Esophagus muscularis mucosa (tissue), 4 donors: ENCODE data around the gene ZNF316. TPM values are rescaled to one million over a fixed set of nuclear protein-coding genes. Genes with fewer than 3 reads are reported as not detected.

ENCODE experiments used
- DNase-seq: peaks from one replicate; pipeline ENCODE4 v3.0.0-alpha.2; 2017; ENCODE audit errors: extremely low spot score
- H3K27ac ChIP-seq, 4 donors: fragments of 200-600 bp; sonication (generic); replicated peaks in 1 of 4; 1 replicate in 3 of 4; 2 replicates in 1 of 4; pipeline ENCODE4 v1.5.1; 2016 to 2019; ENCODE audit warnings: mild to moderate bottlenecking in 1 of 4
- H3K27me3 ChIP-seq, 4 donors: fragments of 200-600 bp; sonication (generic); one replicate each; pipeline versions ENCODE4 v1.5.1 to v1.6.0; 2016 to 2019
- H3K36me3 ChIP-seq, 4 donors: fragments of 200-600 bp; sonication (generic); one replicate each; pipeline ENCODE4 v1.5.1; 2016 to 2019
- H3K4me1 ChIP-seq, 4 donors: fragments of 200-600 bp; sonication (generic); one replicate each; pipeline ENCODE4 v1.5.1; 2016 to 2019
- H3K4me3 ChIP-seq, 4 donors: fragments of 200-600 bp; sonication (generic); 1 replicate in 2 of 4; 2 replicates in 2 of 4; pipeline ENCODE4 v1.5.1; 2016 to 2019; ENCODE audit warnings: mild to moderate bottlenecking in 4 of 4, moderate library complexity in 1 of 4
- H3K9me3 ChIP-seq, 4 donors: fragments of 200-600 bp; sonication (generic); 1 replicate in 3 of 4; 2 replicates in 1 of 4; pipeline ENCODE4 v1.5.1; 2016 to 2019
- EP300 ChIP-seq: sonication (generic); formaldehyde crosslinking; IDR thresholded peaks from one replicate; pipeline ENCODE4 v1.6.1; 2017; ENCODE audit warnings: antibody characterized with exemption
- POLR2A ChIP-seq: fragments of 450-650 bp; IDR thresholded peaks from one replicate; pipeline ENCODE4 v1.6.1; 2017; ENCODE audit warnings: antibody characterized with exemption, moderate library complexity, mild to moderate bottlenecking, low read depth
- POLR2AphosphoS5 ChIP-seq, 2 donors: sonication (generic); formaldehyde crosslinking; IDR thresholded peaks; one replicate each; pipeline ENCODE4 v1.6.1; 2017; ENCODE audit warnings: antibody characterized with exemption in 2 of 2
- WGBS: methylation state at CpG from one replicate; pipeline ENCODE4 v1.1.5; 2018; 5-methylcytosine and 5-hydroxymethylcytosine counted together
- intact Hi-C: fragments of 100-400 bp; cut with DNase I; formaldehyde crosslinking; loops from one replicate; pipeline ENCODE4 v1.15.1; 2023
- total RNA-seq, 4 donors: library from RNA; depleted of rRNA; stranded (reverse); fragments of >200 nt; gene quantifications; one replicate each; pipeline versions ENCODE4 v1.1.0 to v1.2.1, GENCODE V29; 2016
- TF ChIP-seq, protein P1 (sequence below), 3 experiments: fragments of 200-600 bp in 2 of 3; fragments of 450-650 bp in 1 of 3; sonication (generic) in 2 of 3; IDR thresholded peaks; one replicate each; pipeline ENCODE4 v1.5.1; 2017 to 2019; ENCODE audit warnings: antibody characterized with exemption in 3 of 3, mild to moderate bottlenecking in 2 of 3, moderate library complexity in 1 of 3

Gene ZNF316
- total RNA-seq, 4 donors from 2014 or later, result 24.0 to 38.9 (median 30.8) TPM

DNA sequence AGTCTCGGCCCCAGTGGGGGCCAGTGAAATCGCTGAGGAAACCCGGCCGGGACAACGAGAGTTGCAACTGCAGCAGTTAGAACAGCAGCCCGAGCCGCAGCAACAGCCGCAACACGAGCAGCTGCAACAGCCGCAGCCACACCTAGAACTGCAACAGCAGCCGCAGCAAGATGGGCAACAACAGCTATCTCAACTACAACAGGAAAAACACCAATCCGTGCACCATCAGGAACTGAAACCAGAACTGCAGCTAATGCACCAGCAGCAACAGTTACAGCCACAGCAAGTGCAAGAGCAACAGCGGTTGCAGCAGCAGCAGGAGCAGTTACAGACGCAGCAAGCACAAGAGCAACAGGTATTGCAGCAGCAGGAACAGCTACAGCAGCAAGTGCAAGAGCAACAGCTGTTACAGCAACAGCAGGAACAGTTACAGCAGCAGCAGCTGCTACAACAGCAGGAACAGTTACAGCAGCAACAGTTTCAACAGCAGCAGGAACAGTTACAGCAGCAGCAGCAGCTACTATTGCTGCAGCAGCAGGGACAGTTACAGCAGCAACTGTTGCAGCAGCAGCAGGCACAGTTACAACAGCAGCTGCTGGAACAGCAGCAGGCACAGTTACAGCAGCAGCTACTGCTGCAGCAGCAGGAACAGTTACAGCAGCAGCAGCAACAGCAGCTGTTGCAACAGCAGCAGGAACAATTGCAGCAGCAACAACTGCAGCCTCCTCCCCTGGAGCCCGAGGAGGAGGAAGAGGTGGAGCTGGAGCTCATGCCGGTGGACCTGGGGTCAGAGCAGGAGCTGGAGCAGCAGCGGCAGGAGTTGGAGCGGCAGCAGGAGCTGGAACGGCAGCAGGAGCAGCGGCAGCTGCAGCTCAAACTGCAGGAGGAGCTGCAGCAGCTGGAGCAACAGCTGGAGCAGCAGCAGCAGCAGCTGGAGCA is 15.7 kb upstream of the ZNF316 start:
- no peak for DNase-seq
- 86% methylated on average over 14 of the region's 20 CpGs for WGBS
- Histone ChIP-seq H3K27ac (no peak overlapping the region), H3K36me3 (peaks cover 13 to 64% (median 41%) of the 10 kb centered on the region in 4 donors), H3K27me3 (no peaks in the 10 kb centered on the region), H3K9me3 (no peaks in the 10 kb centered on the region), H3K4me1 (peaks cover 2 to 12% (median 7%) of the 10 kb centered on the region in 4 donors), H3K4me3 (no peak overlapping the region)
- TF ChIP-seq, protein P1, sequence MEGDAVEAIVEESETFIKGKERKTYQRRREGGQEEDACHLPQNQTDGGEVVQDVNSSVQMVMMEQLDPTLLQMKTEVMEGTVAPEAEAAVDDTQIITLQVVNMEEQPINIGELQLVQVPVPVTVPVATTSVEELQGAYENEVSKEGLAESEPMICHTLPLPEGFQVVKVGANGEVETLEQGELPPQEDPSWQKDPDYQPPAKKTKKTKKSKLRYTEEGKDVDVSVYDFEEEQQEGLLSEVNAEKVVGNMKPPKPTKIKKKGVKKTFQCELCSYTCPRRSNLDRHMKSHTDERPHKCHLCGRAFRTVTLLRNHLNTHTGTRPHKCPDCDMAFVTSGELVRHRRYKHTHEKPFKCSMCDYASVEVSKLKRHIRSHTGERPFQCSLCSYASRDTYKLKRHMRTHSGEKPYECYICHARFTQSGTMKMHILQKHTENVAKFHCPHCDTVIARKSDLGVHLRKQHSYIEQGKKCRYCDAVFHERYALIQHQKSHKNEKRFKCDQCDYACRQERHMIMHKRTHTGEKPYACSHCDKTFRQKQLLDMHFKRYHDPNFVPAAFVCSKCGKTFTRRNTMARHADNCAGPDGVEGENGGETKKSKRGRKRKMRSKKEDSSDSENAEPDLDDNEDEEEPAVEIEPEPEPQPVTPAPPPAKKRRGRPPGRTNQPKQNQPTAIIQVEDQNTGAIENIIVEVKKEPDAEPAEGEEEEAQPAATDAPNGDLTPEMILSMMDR (IDR thresholded peaks at IDR 0.05), result no peak
- TF ChIP-seq POLR2AphosphoS5 (IDR thresholded peaks at IDR 0.05), result no peak
- TF ChIP-seq POLR2A, result no peak
- no peak for TF ChIP-seq EP300
- intact Hi-C loops, result no loop called here

DNA sequence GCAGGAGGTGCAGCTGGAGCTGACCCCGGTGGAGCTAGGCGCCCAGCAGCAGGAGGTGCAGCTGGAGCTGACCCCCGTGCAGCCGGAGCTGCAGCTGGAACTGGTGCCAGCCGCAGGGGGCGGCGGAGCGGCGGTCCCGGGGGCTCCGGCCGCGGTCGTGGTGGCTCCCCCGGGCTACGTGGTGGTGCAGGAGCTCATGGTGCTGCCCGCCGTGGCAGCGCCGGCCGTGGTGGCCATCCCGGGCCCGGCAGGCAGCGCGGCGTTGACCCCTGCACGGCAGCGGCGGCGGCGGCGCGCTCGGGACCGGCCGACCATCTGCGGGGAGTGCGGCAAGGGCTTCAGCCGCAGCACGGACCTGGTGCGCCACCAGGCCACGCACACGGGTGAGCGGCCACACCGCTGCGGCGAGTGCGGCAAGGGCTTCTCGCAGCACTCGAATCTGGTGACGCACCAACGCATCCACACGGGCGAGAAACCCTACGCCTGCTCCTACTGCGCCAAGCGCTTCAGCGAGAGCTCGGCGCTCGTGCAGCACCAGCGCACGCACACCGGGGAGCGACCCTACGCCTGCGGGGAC is 14.9 kb upstream of the ZNF316 start:
- H3K4me1 ChIP-seq, result peaks cover 0 to 4% (median 0%) of the 10 kb centered on the region in 4 donors
- TF ChIP-seq EP300 (no peak), POLR2A (no peak), POLR2AphosphoS5 (IDR thresholded peaks at IDR 0.05) (no peak)
- TF ChIP-seq, protein P1 (IDR thresholded peaks at IDR 0.05), result no peak
- no peaks in the 10 kb centered on the region for H3K9me3 ChIP-seq
- H3K4me3 ChIP-seq, result no peak overlapping the region
- H3K27ac ChIP-seq, result no peak overlapping the region
- intact Hi-C loops, result no loop called here
- H3K36me3 ChIP-seq, result peaks cover 13 to 63% (median 40%) of the 10 kb centered on the region in 4 donors
- WGBS, result 90% methylated on average over 13 of the region's 67 CpGs
- DNase-seq, result no peak
- no peaks in the 10 kb centered on the region for H3K27me3 ChIP-seq

DNA sequence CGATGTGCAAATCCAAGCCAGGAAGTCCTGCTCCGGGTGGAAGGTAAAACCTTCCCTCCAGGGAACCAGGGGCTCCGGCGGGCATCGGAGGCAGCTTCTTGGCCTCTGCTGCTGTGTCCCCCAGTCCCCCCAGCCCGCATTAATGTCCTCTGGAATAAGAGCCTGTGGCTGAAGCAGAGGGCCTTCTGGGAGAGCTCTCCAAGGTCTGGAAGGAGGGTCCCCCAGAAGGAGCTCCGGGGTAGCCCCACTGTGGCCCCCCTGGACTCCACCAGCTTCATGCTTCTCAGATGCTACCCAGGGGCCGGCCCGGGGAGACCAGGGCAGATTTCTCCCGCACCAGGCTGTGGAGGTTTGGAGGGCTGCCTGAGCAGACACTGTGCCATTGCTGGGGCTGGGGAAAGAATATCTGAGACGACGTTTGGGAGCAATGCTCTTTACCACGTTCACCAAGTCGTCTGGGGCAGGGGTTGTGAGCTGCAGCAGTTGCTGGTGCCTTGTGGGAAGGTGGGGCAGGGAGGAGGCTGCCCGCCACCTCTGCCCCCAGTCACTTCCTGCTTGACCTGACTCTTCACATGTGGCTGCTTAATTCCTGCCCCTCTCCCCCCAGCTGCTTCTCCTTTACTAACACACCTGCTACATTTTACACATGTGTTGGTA is 13.4 kb upstream of the ZNF316 start:
- Histone ChIP-seq H3K4me3 (no peak overlapping the region), H3K36me3 (peaks cover 13 to 51% (median 35%) of the 10 kb centered on the region in 4 donors), H3K4me1 (no peaks in the 10 kb centered on the region), H3K27ac (no peak overlapping the region), H3K9me3 (no peaks in the 10 kb centered on the region), H3K27me3 (no peaks in the 10 kb centered on the region)
- TF ChIP-seq POLR2AphosphoS5 (IDR thresholded peaks at IDR 0.05), result no peak
- TF ChIP-seq, protein P1 (IDR thresholded peaks at IDR 0.05), result no peak
- TF ChIP-seq EP300, result no peak
- TF ChIP-seq POLR2A, result no peak
- WGBS, result 64% methylated on average over 10 of the region's 15 CpGs
- DNase-seq, result no peak
- intact Hi-C loops, result no loop called here

DNA sequence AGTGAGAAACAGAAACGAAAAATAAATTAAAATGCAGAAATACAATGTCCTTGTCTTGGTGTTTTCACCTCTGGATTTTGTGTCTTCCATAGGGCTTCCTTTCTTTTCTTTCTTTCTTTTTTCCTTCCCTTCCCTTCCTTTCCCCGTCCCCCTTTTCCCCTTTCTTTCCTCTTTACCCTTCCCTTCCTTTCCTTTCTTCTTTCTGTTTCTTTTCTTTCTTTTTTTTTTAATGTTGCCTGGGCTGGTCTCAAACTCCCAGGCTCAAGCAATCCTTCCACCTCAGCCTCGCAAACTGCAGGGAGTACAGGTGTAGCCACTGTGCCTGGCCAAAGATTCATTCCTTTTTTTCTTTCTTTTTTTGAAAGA is 12.9 kb upstream of the ZNF316 start:
- no peak for DNase-seq
- Histone ChIP-seq H3K4me1 (no peaks in the 10 kb centered on the region), H3K9me3 (no peaks in the 10 kb centered on the region), H3K27me3 (no peaks in the 10 kb centered on the region), H3K36me3 (peaks cover 13 to 51% (median 35%) of the 10 kb centered on the region in 4 donors), H3K27ac (no peak overlapping the region), H3K4me3 (no peak overlapping the region)
- WGBS, result 83% methylated on average over 3 of the region's 3 CpGs
- TF ChIP-seq, protein P1 (IDR thresholded peaks at IDR 0.05), result no peak
- TF ChIP-seq EP300, result no peak
- TF ChIP-seq POLR2A, result no peak
- no peak for TF ChIP-seq POLR2AphosphoS5 (IDR thresholded peaks at IDR 0.05)
- intact Hi-C loops, result no loop called here
